Mesangial cell (primary cell): ENCODE measurements around the gene ACVR1B. TPM values are rescaled to one million over a fixed set of nuclear protein-coding genes. Genes with fewer than 3 reads are reported as not detected.

Source experiments
- total RNA-seq: library from RNA; depleted of rRNA; stranded (reverse); fragments of >200 nt; gene quantifications from 2 replicates; pipeline ENCODE4 v1.2.3, GENCODE V29; 2015

Gene ACVR1B
- total RNA-seq, result 8.5 and 14.6 TPM in 2 replicates

GRCh38 chr12:51951199-51951842, at the start of gene ACVR1B:
Gene ACVR1B (plus strand): TSS chr12:51951699. CDS start chr12:51951744, 45 bp downstream.

GRCh38 chr12:51907083-51907855, 44.2 kb upstream of the ACVR1B start, which contains the start of gene ACVRL1:
Gene ACVRL1 (plus strand): TSS chr12:51907504. CDS start chr12:51912475, 4,971 bp downstream.

GRCh38 chr12:52006726-52007157, 55.2 kb downstream of the ACVR1B start, which contains the start of gene TAMALIN:
Gene TAMALIN (plus strand): TSS chr12:52006946. CDS start chr12:52007020, 74 bp downstream.

Other genes starting within 250 kb of the ACVR1B start
- 0.33 and 2.3 TPM in 2 replicates for gene FIGNL2, start 103.0 kb upstream of the ACVR1B start, total RNA-seq
- not detected in 2 replicates for gene ANKRD33, start 63.6 kb upstream of the ACVR1B start, total RNA-seq
- gene ACVRL1, start 44.2 kb upstream of the ACVR1B start, total RNA-seq, result 2.1 and 3.9 TPM in 2 replicates
- gene TAMALIN, start 55.2 kb downstream of the ACVR1B start, total RNA-seq, result 0.98 and 5.1 TPM in 2 replicates
- 3.8 and 6.4 TPM in 2 replicates for gene NR4A1, start 99.7 kb downstream of the ACVR1B start, total RNA-seq
- gene ATG101, start 118.3 kb downstream of the ACVR1B start, total RNA-seq, result 33.8 and 52.6 TPM in 2 replicates
- gene SMIM41, start 128.0 kb downstream of the ACVR1B start, total RNA-seq, result not detected in 2 replicates
- 14.8 and 16.4 TPM in 2 replicates for gene KRT80, start 240.3 kb downstream of the ACVR1B start, total RNA-seq